Retinal pigment epithelial cell (primary cell): ENCODE results near the gene TIMM44.

Experiments
- DNase-seq: peaks from one replicate; pipeline ENCODE4 v3.0.0-alpha.2; 2010; ENCODE audit warnings: low read depth
- H3K4me3 ChIP-seq: 2 replicates; pipeline ENCODE4 v1.5.1; 2011; ENCODE audit warnings: mild to moderate bottlenecking, low read length, control low read depth, moderate library complexity
- TF ChIP-seq, protein P1 (sequence below): conservative IDR thresholded peaks from 2 replicates; pipeline ENCODE4 v1.5.1; 2011; ENCODE audit warnings: low read depth, low read length, control low read depth, inconsistent platforms

TIMM44 gene

DNA sequence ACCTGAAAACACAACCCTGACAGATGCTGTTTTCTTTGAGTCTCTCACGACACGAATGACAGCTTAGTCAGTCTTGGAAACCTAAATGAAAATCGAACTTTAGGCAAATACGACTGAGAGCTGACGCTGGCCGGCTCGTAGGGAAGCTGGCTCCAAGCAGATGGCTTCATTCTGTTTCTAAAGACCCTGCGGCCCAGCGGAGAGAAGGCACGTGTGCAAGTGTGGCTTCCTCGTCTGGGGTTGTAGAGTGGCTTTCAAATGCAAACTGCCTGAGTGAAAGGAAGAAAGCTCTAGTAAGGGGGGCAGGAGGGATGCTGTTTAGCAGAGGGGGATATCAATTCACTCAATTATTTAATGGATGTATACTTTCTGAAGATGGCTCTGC is 26.1 kb upstream of the TIMM44 start:
- no peak for DNase-seq
- H3K4me3 ChIP-seq = no peak overlapping the region
- TF ChIP-seq, protein P1, sequence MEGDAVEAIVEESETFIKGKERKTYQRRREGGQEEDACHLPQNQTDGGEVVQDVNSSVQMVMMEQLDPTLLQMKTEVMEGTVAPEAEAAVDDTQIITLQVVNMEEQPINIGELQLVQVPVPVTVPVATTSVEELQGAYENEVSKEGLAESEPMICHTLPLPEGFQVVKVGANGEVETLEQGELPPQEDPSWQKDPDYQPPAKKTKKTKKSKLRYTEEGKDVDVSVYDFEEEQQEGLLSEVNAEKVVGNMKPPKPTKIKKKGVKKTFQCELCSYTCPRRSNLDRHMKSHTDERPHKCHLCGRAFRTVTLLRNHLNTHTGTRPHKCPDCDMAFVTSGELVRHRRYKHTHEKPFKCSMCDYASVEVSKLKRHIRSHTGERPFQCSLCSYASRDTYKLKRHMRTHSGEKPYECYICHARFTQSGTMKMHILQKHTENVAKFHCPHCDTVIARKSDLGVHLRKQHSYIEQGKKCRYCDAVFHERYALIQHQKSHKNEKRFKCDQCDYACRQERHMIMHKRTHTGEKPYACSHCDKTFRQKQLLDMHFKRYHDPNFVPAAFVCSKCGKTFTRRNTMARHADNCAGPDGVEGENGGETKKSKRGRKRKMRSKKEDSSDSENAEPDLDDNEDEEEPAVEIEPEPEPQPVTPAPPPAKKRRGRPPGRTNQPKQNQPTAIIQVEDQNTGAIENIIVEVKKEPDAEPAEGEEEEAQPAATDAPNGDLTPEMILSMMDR = no peak

GRCh38 chr19:7968796-7969554 is 25.5 kb upstream of the TIMM44 start:
- DNase-seq = no peak
- TF ChIP-seq, protein P1 = no peak
- H3K4me3 ChIP-seq = no peak overlapping the region

DNA sequence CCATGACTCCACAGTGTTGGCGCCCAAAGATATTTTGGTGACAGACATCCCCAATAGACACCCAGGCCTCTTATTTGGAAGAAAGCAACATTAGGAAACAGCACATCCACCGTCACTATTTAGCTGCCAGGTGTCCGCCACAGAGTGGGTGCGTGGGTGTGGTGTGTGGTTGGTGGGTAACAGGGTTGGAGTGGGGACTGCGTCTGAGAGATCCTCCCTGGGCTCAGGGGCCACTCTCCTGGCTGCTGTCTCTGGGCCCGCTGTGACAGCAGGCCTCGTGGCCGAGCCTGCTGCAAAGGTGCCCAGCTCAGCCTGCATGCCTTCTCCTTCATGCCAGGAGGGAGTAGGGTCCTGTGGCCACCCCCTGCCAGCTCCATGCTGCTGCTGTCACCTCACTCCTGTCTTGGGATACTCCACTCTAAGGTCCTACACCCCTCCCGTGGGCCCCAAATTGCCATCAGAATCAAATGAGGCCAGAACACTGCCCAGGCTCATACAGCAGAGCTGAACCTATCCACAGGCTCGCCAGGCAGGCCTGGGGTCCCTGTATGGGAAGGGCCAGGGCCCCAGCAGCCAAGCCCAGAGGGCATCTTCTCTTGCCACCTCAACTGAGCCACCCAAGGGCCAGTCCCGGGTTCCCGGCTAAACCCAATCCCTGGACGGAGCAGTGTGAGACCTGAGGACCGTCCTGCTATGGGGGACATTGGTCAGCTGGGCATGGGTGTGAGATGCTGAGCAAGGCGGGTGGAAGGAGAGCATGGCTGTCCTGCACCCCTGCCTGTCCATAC is 24.7 kb upstream of the TIMM44 start:
- H3K4me3 ChIP-seq = no peak overlapping the region
- TF ChIP-seq, protein P1 = no peak
- no peak for DNase-seq

DNA sequence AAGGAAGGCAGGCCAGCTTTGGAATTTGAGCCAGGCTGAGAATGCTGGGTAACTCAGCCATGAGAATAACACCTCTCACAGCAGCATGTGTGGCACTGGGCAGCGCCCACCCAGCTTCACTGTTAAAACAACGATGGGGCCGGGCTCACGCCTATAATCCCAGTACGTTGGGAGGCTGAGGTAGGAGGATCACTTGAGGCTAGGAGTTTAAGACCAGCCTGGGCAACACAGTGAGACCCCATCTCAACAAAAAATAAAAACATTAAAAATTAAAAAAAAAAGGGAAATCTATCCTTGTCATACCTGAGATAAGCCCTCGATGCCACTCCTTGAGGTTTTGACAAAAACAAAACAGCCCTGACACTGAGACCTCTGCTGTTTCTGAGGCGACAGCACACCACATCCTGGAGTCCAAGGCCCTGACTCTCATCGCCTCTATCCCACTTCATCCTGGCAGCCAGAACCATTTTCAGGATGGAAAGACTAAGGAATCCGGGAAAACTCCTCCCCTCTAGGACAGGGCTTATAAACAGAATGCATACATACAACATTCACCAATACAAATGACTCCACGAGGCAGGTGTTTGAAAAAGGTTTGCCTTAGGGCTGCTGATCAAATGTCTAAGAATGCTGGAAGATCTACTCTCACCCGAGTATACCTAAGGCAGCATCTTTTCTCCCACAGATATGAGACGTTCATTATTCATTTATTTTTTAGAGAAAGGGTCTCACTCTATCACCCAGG is 22.6 kb upstream of the TIMM44 start:
- TF ChIP-seq, protein P1 = no peak
- H3K4me3 ChIP-seq = no peak overlapping the region
- no peak for DNase-seq

- H3K4me3 ChIP-seq = no peak overlapping the region
- TF ChIP-seq, protein P1 = no peak
- DNase-seq = no peak
These were observed 21.9 kb upstream of the TIMM44 start for GRCh38 chr19:7965259-7965841.

- DNase-seq = no peak
- TF ChIP-seq, protein P1 = no peak
These were observed 20.1 kb upstream of the TIMM44 start for GRCh38 chr19:7963566-7963965.

More at GRCh38 chr19:7963566-7963965, 20.1 kb upstream of the TIMM44 start:
- no peak overlapping the region for H3K4me3 ChIP-seq
